Measurements from ENCODE around the gene TBL3. TPM values are rescaled to one million over a fixed set of nuclear protein-coding genes. Genes with fewer than 3 reads are reported as not detected.

Gene TBL3
- total RNA-seq, 1 experiment from 2014 or later = 73.4 TPM

DNA sequence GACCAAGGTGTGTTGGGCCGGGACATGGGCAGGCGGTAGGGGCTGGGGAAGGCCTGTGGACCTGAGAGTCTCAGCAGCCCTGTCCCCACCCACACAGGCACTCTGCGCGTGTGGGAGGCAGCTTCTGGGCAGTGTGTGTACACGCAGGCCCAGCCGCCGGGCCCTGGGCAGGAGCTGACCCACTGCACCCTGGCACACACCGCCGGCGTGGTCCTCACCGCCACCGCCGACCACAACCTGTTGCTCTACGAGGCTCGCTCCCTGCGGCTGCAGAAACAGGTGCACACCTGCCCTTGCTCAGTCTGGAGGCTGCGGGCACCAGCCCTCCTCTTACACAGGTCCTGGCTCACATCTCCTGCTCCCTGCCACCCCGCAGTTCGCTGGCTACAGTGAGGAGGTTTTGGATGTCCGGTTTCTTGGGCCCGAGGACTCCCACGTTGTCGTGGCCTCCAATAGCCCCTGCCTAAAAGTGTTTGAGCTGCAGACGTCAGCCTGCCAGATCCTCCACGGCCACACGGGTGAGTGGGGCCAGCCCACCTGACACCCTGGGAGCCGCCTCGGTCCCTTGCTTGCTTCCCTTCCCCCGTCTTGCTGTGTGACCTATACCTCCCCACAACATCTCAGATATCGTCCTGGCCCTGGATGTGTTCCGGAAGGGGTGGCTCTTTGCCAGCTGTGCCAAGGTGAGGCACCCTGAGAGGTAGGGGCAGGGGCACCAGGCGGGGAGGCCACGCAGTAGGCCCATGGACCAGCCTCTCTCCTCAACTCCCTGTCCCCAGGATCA, 3.8 kb downstream of the TBL3 start:
- Mint-ChIP-seq H3K27me3 (ENCODE audit: low read depth) (peaks cover 11% of the 10 kb centered on the region), H3K4me3 (no peak overlapping the region), H3K4me1 (peaks cover 18% of the 10 kb centered on the region), H3K27ac (no peak overlapping the region), H3K36me3 (peaks cover 10% of the 10 kb centered on the region), H3K9me3 (no peaks in the 10 kb centered on the region)
- ChIA-PET CTCF (no interaction called here), POLR2A (no interaction called here)
- DNase-seq (ENCODE audit: low spot score) = no peak
- TF ChIP-seq NR1H2 (CRISPR knock-in tag; IDR thresholded peaks at IDR 0.05) = no peak
- TF ChIP-seq, protein P1, sequence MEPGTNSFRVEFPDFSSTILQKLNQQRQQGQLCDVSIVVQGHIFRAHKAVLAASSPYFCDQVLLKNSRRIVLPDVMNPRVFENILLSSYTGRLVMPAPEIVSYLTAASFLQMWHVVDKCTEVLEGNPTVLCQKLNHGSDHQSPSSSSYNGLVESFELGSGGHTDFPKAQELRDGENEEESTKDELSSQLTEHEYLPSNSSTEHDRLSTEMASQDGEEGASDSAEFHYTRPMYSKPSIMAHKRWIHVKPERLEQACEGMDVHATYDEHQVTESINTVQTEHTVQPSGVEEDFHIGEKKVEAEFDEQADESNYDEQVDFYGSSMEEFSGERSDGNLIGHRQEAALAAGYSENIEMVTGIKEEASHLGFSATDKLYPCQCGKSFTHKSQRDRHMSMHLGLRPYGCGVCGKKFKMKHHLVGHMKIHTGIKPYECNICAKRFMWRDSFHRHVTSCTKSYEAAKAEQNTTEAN (CRISPR knock-in tag; IDR thresholded peaks at IDR 0.05) = no peak
- TF ChIP-seq SP1 (CRISPR knock-in tag; conservative IDR thresholded peaks at IDR 0.05) = no peak
- no peak for TF ChIP-seq TEAD4 (CRISPR knock-in tag; IDR thresholded peaks at IDR 0.05)
- TF ChIP-seq GTF2I (CRISPR knock-in tag; conservative IDR thresholded peaks at IDR 0.05) = no peak
- TF ChIP-seq ZNF138 (CRISPR knock-in tag; conservative IDR thresholded peaks at IDR 0.05) = no peak
- TF ChIP-seq ATF3 (CRISPR knock-in tag; conservative IDR thresholded peaks at IDR 0.05) = no peak
- TF ChIP-seq IRF2 (CRISPR knock-in tag; IDR thresholded peaks at IDR 0.05; ENCODE audit: borderline replicate concordance, low read depth) = no peak
- TF ChIP-seq ZNF425 (CRISPR knock-in tag; conservative IDR thresholded peaks at IDR 0.05) = no peak
- no peak for TF ChIP-seq CTCF (IDR thresholded peaks at IDR 0.05)
- ATAC-seq = no peak

DNA sequence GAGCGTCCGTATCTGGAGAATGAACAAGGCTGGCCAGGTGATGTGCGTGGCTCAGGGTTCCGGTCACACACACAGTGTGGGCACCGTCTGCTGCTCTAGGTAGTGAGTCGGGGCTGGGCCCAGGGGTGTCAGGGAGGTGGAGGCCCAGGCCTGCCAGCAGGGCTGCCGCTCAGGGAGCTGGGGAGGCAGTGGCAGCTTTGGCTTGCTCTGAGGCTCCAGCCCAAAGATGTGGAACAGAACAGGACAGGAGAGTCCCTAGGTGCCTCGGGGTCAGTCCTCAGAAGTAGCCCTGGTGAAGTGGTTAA, 4.3 kb downstream of the TBL3 start:
- H3K36me3 Mint-ChIP-seq = peaks cover 10% of the 10 kb centered on the region
- no peak for DNase-seq (ENCODE audit: low spot score)
- H3K4me1 Mint-ChIP-seq = peaks cover 17% of the 10 kb centered on the region
- no peaks in the 10 kb centered on the region for H3K9me3 Mint-ChIP-seq
- ChIA-PET POLR2A (no interaction called here), CTCF (no interaction called here)
- no peak overlapping the region for H3K4me3 Mint-ChIP-seq
- no peak for TF ChIP-seq NFATC4 (CRISPR knock-in tag; IDR thresholded peaks at IDR 0.05)
- TF ChIP-seq FOXP1 (CRISPR knock-in tag; IDR thresholded peaks at IDR 0.05; ENCODE audit: borderline replicate concordance) = no peak
- TF ChIP-seq, protein P1 (CRISPR knock-in tag; IDR thresholded peaks at IDR 0.05) = no peak
- TF ChIP-seq IRF2 (CRISPR knock-in tag; IDR thresholded peaks at IDR 0.05; ENCODE audit: borderline replicate concordance, low read depth) = no peak
- no peak for TF ChIP-seq ZNF138 (CRISPR knock-in tag; conservative IDR thresholded peaks at IDR 0.05)
- no peak for TF ChIP-seq ATF3 (CRISPR knock-in tag; conservative IDR thresholded peaks at IDR 0.05)
- no peak for TF ChIP-seq JUN (CRISPR knock-in tag; IDR thresholded peaks at IDR 0.05)
- no peak for TF ChIP-seq CREB1 (CRISPR knock-in tag; IDR thresholded peaks at IDR 0.05)
- peaks cover 16% of the 10 kb centered on the region for H3K27me3 Mint-ChIP-seq (ENCODE audit: low read depth)
- H3K27ac Mint-ChIP-seq = no peak overlapping the region
- ATAC-seq = no peak
